Measurements from ENCODE around the gene CDCP1.

Gene CDCP1

DNA sequence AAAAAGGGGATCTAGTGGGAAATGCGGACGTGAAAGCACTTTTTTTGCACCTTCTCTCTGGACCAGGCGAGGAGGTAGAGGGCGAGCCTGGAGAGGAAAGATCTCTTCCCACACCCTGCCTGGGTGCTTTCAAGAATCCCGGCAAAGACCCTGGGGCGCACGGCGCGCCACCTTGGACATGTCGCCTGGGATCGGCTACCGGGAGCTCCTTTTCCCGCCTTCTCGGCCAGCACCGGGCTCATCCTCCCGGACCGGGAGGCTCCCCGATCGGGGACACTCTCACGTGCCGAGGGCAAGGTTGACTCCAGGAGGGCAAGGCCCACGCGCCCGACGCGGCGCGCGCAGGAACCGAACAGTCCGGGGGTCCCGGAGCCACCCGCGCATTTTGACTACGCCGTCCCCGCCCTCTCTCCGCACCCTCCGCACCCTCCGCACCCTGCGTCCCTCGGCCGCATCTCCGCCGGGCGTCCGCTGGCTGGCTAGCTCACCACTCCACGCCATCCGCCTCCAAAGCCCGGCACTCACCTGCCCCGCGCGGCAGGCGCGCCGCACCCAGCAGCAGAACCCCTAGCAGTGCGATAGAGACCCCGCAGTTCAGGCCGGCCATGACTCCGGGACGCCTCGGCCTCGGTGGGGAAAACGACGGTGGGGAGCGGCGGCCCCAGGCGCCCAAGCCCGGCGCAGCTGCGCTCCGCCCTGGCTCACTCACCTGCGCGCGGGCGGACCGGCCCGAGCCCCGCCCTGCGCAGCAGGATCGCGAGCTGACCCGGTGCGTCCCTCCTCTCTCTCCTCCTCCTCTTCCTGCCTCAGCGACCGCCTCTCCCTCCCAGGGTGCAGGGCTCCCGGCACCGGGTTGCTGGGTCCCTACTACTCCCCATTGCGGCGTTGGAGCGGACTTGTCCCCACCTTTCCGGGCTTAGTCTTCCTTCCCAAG is at the start of gene CDCP1:
Gene CDCP1, minus strand, starts transcription at position 698 of the 934 bp plus-strand sequence. Its CDS starts 91 bp downstream, at position 607.
- no peak for DNase-seq

DNA sequence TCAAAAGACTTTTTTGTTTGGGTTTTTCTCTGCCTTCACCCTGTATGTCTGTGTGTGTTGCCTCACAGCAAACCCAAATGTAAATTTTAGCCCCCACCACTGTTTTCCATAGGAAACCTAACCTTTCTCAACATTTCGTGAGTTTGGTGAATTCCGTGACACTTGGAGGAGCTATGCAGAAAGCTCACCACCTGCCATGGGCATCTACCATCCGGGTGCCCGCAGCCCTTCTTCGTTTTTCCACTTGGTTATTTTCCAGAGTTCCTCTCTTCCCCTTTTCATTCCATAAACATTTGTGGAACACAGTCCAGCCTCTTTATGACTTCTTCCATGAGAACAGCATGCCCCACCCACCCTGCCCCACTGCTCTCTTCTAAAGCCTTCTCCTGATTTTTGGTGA is 48.6 kb upstream of the CDCP1 start:
- DNase-seq, result no peak

DNA sequence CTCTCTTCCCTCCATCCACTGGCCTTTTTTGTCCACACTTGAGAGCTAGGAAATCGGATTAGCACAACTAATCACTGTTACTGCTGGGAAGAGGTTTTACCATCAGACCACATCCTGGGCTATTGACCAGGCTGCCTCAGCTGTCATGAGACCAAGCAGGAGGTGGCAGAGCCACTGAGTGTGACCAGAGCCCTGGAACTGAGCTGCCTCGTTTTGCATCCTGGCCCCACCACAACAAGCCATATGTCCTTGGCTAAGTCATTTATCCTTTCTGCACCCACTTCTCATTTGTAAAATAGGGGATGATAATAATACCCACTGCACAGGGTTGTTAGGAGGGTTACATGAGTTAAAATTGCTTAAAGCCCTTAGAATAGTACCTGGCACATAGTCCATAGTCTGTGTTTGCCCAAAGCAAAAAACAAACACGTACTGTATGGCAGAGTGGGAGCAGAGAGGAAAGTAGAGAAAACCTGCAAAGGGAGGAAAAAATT is 45.8 kb upstream of the CDCP1 start:
- no peak for DNase-seq

DNA sequence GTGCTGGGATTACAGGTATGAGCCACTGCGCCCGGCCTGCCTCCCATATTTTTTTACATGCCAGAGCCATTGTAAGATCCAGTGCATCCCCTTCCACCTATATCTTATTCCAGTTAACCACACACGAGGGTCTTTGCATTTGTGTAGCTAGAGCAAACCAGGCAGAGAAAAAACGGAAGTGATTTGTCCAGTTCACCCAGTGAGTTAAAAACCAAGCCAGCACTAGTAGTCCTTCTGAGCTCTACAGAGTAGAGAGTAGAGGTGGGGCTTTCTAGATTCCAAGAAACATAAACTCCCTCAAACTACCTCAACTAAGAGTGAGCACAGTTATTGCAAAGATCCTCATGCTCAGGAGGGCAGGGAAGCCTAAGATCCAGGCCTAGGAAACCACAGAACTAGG is 45.2 kb upstream of the CDCP1 start:
- no peak for DNase-seq

GRCh38 chr3:45188719-45189659 is 42.8 kb upstream of the CDCP1 start:
- DNase-seq, result peak; percentile 89

DNA sequence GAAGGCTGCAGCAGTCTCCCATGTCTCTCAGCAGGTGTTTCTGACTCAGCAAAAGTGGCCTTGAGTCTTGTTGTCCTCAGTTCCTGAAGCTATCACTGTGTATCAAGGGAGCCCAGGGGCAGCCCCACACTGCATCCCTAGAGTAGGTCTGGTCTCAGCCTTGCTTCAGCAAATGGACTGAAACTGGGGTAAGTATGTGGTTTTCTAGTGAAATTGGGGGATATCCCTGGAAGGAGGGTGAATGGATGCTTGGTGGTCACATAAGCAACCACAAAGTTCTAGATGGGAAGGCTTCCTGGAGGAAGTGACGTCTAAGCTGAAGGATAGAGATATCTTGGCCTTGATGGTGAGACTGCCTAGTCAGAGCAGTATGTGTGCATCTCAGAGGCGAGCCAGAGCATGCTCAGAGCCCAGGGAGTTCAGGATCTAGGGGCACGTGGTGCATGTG is 41.5 kb upstream of the CDCP1 start:
- no peak for DNase-seq

DNA sequence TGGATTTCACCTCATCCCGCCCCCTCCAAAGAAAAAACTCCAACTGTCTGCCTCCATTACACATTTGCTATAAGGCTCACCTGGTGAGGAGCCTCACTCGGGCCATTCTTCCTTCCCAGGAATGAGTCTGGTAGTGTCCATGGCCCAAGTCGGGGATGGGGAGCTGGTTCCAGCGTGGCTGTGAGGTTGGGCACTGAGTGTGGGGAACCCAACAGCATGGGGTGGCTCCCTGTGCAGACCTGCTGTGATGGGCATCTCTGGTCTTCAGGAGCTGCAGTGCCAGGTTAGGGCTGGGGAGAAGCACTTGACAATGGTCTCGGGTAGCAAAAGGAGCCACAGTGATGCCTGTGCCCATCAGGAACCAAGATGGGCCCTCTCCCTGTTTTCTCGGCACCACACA is 40.7 kb upstream of the CDCP1 start:
- DNase-seq, result no peak

DNA sequence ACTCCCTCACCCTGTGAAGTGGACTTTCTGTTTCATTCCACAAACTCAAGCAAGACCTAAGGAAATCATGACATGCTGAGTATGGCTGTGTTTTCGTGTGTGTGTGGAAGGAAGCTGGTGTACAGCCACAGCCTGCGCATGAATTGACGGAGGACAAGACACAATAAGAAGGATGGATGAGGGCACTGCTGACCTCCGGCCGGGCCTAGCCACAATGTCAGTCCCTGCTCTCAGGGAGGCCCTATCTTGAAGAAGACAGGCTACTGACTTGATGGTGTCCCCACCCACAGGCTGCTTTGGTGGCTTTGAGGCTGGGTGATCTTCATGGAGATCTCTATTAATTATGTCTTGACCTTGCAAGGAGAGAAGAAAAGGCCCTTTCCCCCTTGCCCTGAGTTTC is 39.3 kb upstream of the CDCP1 start:
- no peak for DNase-seq

- DNase-seq, result no peak
These were observed 38.9 kb upstream of the CDCP1 start for GRCh38 chr3:45185052-45185451.

DNA sequence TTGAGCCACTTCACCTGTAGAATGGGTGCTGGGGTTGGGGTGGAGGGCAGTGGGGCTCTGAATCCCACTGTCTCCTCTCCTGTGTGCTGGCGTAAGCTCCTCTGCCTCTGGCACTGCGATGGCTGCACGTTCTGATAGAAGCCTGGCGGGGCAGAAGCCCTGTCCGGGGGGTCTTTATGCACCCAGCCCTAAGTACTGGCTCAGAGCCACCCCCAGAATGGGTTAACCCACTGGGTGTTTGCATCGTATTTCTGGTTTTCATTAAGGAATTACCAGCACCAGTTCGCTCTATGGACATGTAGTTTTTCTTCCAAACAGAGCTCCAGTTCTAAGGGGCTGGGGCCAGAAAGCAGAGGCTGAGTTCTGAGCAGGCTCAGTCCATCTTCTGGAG is 37.7 kb upstream of the CDCP1 start:
- DNase-seq, result no peak

DNA sequence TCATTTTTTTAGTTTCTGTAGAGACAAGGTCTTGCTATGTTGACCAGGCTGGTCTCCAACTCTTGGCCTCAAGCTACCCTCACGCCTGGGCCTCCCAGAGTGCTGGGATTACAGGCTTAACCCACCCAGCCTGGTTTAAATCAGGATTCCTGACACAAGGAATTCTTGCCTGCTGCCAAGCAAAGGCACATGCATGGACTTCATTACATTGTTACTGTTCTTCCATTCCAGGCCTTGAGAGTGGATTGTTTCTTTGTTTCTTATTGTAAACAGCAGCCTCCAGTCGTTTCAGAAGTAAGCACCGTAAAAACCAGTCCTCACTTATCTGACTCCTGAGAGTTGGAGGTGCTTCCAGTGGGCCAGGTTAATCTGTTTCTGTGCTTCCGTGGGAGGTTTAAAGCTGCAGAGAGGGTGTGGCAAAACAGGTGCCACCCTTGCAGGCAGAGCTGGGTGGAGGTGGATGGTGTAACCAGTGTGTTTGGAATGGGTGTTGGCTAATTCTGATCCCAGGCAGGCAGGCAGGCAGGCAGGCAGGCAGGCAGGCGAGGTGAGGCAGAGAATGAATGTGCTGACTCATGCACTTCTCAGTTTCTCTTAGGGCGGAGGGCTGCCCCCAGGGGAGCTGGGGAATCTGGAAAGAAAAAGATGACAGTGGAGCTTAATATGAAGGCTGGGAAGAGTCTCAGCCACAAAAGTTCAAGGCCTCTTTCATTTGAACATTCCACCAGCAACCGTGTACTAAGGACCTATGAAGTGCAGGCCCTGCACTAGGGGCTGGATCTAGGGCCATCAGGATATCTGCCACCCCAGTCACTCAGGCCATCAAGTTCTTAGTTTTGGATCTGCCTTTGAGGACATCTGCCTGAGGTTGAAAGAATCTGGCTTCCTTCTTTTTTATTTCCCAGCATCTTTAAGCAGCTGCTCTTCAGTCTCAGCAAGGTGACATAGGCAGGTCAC is 37.0 kb upstream of the CDCP1 start:
- DNase-seq, result no peak

GRCh38 chr3:45181496-45181895 is 35.3 kb upstream of the CDCP1 start:
- DNase-seq, result no peak

DNA sequence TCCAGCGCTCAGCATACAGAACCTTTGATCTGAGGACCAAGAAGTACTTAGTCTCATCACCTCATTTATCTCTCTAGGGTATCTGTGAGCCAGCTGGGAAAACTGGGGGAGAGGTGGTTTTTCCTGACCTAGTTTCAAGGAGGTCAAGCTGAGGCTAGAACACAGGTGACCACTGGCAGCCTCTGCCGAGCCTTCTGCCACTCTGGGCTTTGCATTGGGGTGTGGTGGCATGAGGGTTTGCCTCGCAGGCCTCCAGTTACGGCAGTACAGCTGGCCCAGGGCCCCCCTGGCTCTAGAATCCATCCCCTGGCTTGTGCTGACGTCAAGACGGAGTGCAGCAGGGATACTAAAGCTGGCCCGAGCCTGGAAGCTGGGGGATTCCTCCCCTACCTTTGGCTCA is 34.7 kb upstream of the CDCP1 start:
- DNase-seq, result no peak

GRCh38 chr3:45180051-45180450 is 33.9 kb upstream of the CDCP1 start:
- DNase-seq, result no peak

- DNase-seq, result no peak
These were observed 33.0 kb upstream of the CDCP1 start for GRCh38 chr3:45179163-45179562.

GRCh38 chr3:45178183-45179023 is 32.2 kb upstream of the CDCP1 start:
- DNase-seq, result no peak

DNA sequence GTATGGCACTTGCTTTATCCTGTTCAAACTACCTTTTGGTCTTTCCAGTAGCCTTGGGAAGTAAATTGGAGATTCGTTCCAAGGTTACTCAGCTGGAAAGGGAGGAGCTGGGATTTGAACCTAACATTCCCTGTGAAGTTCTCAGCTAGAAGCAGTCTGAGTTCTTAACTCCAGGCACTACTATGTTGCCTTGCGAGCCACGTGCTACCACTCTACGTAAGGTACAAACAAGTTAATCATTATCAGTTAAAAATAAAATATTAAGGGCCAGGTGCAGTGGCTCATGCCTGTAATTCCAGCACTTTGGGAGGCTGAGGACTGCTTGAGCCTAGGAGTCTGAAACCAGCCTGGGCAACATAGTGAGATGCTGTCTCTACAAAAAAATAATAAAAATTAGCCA is 30.7 kb upstream of the CDCP1 start:
- no peak for DNase-seq

DNA sequence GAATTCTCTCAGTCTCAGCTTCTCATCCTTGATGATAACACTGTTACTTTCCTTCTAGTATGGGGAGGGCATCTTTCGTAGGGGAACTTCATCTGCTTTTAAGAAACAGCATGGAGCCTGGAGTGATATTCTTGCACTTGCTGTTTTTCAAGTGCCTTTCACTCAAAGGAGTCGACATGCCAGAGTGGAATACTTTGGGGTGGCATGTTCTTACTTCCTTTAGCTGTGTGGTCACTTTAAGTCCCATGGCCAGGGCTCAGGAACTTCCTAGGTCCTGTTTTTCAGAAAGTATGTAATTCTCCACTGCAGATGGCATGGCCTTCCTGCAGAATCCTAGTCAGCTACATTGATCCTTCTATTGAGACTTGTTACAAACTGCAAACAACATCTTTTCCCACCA is 28.1 kb upstream of the CDCP1 start:
- DNase-seq, result no peak

- no peak for DNase-seq
These were observed 27.6 kb upstream of the CDCP1 start for GRCh38 chr3:45173776-45174175.

GRCh38 chr3:45171283-45171682 is 25.1 kb upstream of the CDCP1 start:
- DNase-seq, result no peak

DNA sequence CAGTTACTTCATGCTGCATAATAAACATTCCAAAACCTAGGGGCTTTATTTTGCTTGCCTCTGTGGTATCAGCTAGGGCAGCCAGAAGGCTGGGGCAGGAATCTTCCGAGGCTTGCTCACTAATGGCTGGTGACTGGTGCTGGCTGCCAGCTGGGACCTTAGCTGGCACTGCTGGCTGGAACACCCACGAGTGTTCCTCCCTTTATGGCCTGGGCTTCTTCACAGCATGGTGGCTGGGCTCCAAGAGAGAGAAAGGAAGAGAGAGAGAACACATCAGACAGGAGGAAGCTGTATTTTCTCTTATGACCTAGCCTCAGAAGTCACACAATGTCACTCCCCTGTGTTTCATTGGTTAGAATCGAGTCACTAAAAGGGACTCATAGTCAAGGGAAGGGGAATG is 23.9 kb upstream of the CDCP1 start:
- no peak for DNase-seq
